ENCODE data around the gene CA9.

- TF ChIP-seq GATA2 (IDR thresholded peaks at IDR 0.05; ENCODE audit: low read depth, low read length) = no peak
- no peak for TF ChIP-seq GATA3 (IDR thresholded peaks at IDR 0.05; ENCODE audit: low read depth, low read length)
These were observed 8.3 kb downstream of the CA9 start for GRCh38 chr9:35682051-35682450.
